ENCODE measurements around the gene TMEM181. TPM values are rescaled to one million over a fixed set of nuclear protein-coding genes. Genes with fewer than 3 reads are reported as not detected.

The TMEM181 gene
- total and polyA plus RNA-seq, 2 donors (not counting 1 experiment from before 2014, with no cell fraction given) = 35.6 to 36.0 TPM

DNA sequence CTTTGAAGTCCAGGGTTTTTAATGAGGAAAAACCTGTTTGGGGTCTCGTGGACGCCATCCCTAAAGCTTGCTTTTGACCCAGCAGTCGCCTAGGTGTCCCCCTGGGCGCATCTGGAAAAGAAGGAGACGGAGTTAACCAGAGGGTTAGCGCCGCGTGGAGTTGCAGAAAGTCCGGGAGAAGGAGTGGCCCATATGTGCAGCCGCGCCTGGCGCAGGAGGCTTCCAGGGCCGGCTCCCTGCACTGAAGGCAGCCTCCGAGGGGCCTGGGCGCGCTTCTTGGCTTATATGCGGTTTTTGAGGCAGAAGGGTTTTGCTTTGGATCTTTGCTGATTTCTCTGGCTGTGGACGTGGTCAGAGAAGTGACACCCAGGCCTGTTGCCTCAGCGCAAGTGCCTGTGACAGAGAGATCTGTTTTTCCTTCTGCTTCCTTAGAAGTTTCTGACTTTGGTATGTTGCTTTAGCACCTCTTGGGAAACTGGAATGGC, 987 bp downstream of the TMEM181 start:
- DNase-seq (ENCODE audit: low read depth in 2 of 2) = peak; percentile 19 to 30
- Histone ChIP-seq H3K9ac (ENCODE audit: insufficient read depth, low read length) (peak overlapping the region; percentile 89), H3K4me3 (replicated peaks in 1 of 4; ENCODE audit: control extremely low read depth in 1 of 4, insufficient read depth in 1 of 4, low read depth in 3 of 4, low read length in 4 of 4) (peak overlapping the region; percentile 73 to 84 (median 75))

DNA sequence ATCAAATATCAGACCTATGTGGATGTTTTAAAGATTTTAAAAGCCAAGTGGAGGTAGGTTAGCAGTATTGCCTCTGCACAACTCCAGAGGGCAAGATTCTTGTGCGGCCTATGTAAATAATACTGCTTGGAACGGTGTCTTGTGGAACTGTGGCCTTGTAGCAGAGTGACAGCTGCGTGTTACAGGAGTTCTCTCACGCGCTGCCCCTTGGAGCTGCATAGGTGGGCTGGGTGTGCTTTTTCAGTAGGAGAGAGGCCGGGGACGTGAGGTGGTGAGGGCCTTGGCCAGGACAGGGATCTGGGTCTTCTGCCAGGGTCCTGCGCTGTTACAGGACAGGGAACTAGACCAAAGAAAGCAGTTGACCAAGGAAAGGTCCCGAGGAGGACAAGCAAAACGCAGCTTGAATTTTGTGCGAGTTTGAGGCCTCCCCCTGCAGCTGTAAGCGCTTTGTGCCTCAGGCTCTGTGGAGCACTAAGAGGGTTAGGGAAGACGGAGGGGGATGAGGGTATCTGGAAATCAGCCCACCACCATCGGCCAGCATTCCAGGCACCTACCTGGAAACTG, 1.5 kb downstream of the TMEM181 start:
- no peak for TF ChIP-seq EZH2 (IDR thresholded peaks at IDR 0.05; ENCODE audit: low read length, missing control alignments)
- TF ChIP-seq, protein P1, sequence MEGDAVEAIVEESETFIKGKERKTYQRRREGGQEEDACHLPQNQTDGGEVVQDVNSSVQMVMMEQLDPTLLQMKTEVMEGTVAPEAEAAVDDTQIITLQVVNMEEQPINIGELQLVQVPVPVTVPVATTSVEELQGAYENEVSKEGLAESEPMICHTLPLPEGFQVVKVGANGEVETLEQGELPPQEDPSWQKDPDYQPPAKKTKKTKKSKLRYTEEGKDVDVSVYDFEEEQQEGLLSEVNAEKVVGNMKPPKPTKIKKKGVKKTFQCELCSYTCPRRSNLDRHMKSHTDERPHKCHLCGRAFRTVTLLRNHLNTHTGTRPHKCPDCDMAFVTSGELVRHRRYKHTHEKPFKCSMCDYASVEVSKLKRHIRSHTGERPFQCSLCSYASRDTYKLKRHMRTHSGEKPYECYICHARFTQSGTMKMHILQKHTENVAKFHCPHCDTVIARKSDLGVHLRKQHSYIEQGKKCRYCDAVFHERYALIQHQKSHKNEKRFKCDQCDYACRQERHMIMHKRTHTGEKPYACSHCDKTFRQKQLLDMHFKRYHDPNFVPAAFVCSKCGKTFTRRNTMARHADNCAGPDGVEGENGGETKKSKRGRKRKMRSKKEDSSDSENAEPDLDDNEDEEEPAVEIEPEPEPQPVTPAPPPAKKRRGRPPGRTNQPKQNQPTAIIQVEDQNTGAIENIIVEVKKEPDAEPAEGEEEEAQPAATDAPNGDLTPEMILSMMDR (conservative IDR thresholded peaks at IDR 0.05 in 1 of 2, IDR thresholded peaks at IDR 0.05 in 1 of 2; ENCODE audit: low read depth in 1 of 2, low read length in 2 of 2) = no peak

More for the DNA sequence above, 987 bp downstream of the TMEM181 start:
- Histone ChIP-seq H3K27ac (ENCODE audit: insufficient read depth, low read length) (peak overlapping the region; percentile 91), H4K20me1 (ENCODE audit: control insufficient read depth, extremely low read depth, insufficient read depth, low read length) (peaks cover 9% of the 10 kb centered on the region), H3K4me2 (ENCODE audit: extremely low read depth, insufficient read depth, low read length) (peak overlapping the region; percentile 93), H3K4me1 (ENCODE audit: control insufficient read depth, extremely low read depth, insufficient read depth, low read length) (peaks cover 10% of the 10 kb centered on the region), H3K9me3 (ENCODE audit: control insufficient read depth, insufficient read depth, low read depth, low read length) (no peaks in the 10 kb centered on the region), H3K79me2 (ENCODE audit: control insufficient read depth, insufficient read depth, low read length) (peaks cover 49% of the 10 kb centered on the region), H3K27me3 (ENCODE audit: control insufficient read depth, insufficient read depth, low read length) (no peaks in the 10 kb centered on the region), H3K36me3 (ENCODE audit: control insufficient read depth, insufficient read depth, low read length) (no peaks in the 10 kb centered on the region), H2AFZ (ENCODE audit: low read length) (peak overlapping the region; percentile 1)
- TF ChIP-seq EZH2 (IDR thresholded peaks at IDR 0.05; ENCODE audit: low read length, missing control alignments) = no peak
- TF ChIP-seq, protein P1 (conservative IDR thresholded peaks at IDR 0.05 in 1 of 2, IDR thresholded peaks at IDR 0.05 in 1 of 2; ENCODE audit: low read depth in 1 of 2, low read length in 2 of 2) = no peak

DNA sequence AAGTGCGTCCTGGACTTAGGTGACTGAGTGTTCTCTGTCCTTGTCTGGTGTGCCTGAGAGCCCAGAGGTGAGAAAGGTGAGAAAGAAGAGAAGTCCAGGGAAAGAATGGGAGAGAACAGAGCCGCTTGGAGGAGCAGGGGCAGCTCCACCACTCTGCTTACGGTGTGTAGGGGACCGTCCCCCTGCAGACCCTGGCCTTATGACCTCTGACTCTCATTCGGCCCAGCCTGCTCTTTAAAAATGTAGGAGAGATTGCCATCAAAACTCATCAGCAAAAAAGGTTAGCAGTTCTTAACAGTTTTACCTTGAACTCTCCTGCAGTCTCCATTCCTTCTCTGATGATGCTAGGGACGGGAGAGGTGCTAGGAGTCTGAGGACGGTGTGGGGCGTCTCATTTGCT, 2.0 kb downstream of the TMEM181 start:
- H4K20me1 ChIP-seq (ENCODE audit: control insufficient read depth, extremely low read depth, insufficient read depth, low read length) = peaks cover 9% of the 10 kb centered on the region
- no peak overlapping the region for H2AFZ ChIP-seq (ENCODE audit: low read length)
- H3K27ac ChIP-seq (ENCODE audit: insufficient read depth, low read length) = no peak overlapping the region
- no peak for DNase-seq (ENCODE audit: low read depth in 2 of 2)
- TF ChIP-seq, protein P1 (conservative IDR thresholded peaks at IDR 0.05 in 1 of 2, IDR thresholded peaks at IDR 0.05 in 1 of 2; ENCODE audit: low read depth in 1 of 2, low read length in 2 of 2) = no peak
- no peak for TF ChIP-seq EZH2 (IDR thresholded peaks at IDR 0.05; ENCODE audit: low read length, missing control alignments)
- H3K4me3 ChIP-seq (replicated peaks in 1 of 4; ENCODE audit: control extremely low read depth in 1 of 4, insufficient read depth in 1 of 4, low read depth in 3 of 4, low read length in 4 of 4) = peak overlapping the region in 2 of 4 experiments; percentile 9 to 84
- H3K4me1 ChIP-seq (ENCODE audit: control insufficient read depth, extremely low read depth, insufficient read depth, low read length) = peaks cover 10% of the 10 kb centered on the region
- H3K79me2 ChIP-seq (ENCODE audit: control insufficient read depth, insufficient read depth, low read length) = peaks cover 60% of the 10 kb centered on the region
- H3K36me3 ChIP-seq (ENCODE audit: control insufficient read depth, insufficient read depth, low read length) = no peaks in the 10 kb centered on the region
- H3K4me2 ChIP-seq (ENCODE audit: extremely low read depth, insufficient read depth, low read length) = peak overlapping the region; percentile 93
- no peaks in the 10 kb centered on the region for H3K9me3 ChIP-seq (ENCODE audit: control insufficient read depth, insufficient read depth, low read depth, low read length)
- no peaks in the 10 kb centered on the region for H3K27me3 ChIP-seq (ENCODE audit: control insufficient read depth, insufficient read depth, low read length)
- no peak overlapping the region for H3K9ac ChIP-seq (ENCODE audit: insufficient read depth, low read length)

More for the DNA sequence above, 1.5 kb downstream of the TMEM181 start:
- H3K9me3 ChIP-seq (ENCODE audit: control insufficient read depth, insufficient read depth, low read depth, low read length) = no peaks in the 10 kb centered on the region
- no peaks in the 10 kb centered on the region for H3K36me3 ChIP-seq (ENCODE audit: control insufficient read depth, insufficient read depth, low read length)
- peak overlapping the region; percentile 93 for H3K4me2 ChIP-seq (ENCODE audit: extremely low read depth, insufficient read depth, low read length)
- DNase-seq (ENCODE audit: low read depth in 2 of 2) = no peak
- H3K4me1 ChIP-seq (ENCODE audit: control insufficient read depth, extremely low read depth, insufficient read depth, low read length) = peaks cover 10% of the 10 kb centered on the region
- no peak overlapping the region for H3K9ac ChIP-seq (ENCODE audit: insufficient read depth, low read length)
- no peak overlapping the region for H2AFZ ChIP-seq (ENCODE audit: low read length)
- peaks cover 55% of the 10 kb centered on the region for H3K79me2 ChIP-seq (ENCODE audit: control insufficient read depth, insufficient read depth, low read length)
- H3K4me3 ChIP-seq (replicated peaks in 1 of 4; ENCODE audit: control extremely low read depth in 1 of 4, insufficient read depth in 1 of 4, low read depth in 3 of 4, low read length in 4 of 4) = peak overlapping the region; percentile 73 to 84 (median 75)
- no peak overlapping the region for H3K27ac ChIP-seq (ENCODE audit: insufficient read depth, low read length)
- H4K20me1 ChIP-seq (ENCODE audit: control insufficient read depth, extremely low read depth, insufficient read depth, low read length) = peaks cover 9% of the 10 kb centered on the region
- H3K27me3 ChIP-seq (ENCODE audit: control insufficient read depth, insufficient read depth, low read length) = no peaks in the 10 kb centered on the region

All from fibroblast of lung (primary cell).